Left hindlimb (tissue), 1 donor: Measurements from ENCODE around the gene CELF4.

Experiments
- DNase-seq: peaks from one replicate; pipeline ENCODE4 v3.0.0-alpha.2; 2018

CELF4 gene

DNA sequence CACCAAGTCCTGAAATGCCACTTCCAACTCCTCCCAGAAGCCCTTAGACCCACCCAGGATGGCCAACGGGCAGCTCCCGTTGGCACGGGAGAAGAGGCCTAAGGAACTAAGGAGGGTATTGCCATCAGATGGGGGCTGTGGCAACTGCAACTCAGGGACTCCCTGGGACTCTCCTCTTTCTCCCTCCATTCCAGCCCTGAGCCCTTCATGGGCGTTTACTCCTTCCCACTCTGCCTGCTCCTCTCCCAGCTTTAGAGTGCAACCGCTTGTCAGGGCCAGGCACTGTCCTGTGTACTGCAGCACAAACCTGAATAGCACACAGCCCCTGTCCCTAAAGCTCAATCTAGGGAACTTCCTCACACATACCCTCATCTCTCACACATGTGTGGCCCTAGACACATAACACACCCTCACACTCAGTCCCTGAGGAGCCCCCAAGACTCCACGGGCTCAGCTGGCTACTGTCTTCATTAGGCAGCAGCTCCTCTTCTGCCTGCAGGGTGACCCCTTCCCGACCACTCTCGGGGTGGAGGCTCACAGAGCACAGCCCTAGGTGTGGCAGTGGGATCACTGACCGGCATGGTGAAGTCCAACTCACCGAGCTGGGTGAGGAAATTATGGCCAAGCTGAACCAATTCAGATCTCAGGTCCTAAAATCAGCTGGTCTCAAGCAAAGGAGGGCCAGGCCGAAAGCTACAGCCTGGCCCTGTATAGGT lies 316.3 kb downstream of the CELF4 start:
- no peak for DNase-seq

DNA sequence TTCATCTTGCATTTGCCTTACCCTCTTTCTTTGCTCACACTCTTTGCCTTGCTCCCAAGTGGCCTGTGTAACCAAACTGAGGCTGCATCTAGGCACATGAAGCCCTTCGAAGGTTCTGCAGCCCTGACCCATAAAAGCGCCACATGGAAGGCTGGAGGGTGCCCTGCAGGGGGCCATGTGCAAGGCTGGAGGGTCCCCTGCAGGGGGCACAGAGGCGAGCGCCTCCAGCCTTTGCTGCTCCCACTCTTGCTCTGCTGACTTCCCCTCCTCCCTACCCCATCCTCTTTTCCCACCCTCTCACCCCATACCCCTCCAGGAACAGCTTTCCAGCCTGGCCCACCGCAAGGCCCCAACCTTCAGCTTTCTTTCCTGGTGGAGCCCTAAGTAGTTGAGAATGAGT lies 317.3 kb downstream of the CELF4 start:
- no peak for DNase-seq

DNA sequence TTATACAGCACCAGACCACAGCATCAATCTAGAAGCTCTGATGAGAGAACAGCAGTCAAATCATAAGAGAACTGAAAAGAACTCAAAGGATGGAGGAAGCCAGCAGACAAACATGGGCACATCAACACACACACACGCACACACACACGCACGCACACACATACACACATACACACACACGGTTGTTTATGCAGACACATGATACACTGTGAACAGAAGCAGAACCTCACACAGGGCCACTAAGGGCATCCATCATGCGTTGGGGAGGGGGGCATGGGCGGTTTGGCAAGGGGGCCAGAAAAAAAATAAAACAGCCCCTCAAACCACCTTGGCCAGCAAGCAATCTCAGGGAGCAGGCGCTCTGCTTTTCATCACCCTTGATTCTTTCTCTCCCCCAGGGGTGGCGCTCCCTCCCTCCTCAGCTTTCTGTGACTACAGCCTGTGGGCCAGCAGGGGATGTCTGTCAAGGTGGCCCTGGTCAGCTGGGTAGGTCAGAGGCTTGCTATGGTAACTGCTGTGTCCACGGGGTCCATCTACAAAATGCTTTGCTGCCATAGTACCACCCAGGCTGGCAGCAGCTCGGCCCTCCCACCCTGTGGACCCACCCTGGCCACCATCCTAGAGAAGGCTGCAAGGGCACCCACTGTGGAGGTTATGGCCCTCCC lies 318.0 kb downstream of the CELF4 start:
- DNase-seq: no peak

DNA sequence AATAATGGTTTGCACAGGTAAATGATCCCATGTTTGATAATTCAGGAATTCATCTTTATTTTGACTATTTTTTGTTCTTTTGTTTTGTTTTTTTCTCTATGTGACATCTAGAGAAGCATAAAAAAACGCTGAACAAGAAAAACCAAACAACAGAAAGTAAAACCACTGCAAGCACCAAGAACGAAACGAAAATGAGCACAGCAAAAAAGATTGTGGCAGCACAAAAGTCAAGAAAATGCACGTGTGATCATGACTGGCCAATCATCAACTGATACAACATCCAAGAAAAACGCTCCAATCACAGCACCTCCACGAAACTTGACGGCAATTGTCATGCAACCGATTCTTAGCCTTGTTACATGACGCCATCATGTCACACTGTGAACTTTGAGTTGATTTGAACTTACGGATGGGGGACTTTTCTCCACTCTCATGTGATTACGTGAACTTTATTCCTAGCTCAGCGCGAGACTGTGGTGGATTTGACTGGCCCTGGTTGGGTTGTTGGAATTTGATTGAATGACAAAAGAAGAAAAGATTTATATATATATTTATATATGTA lies 318.7 kb downstream of the CELF4 start:
- no peak for DNase-seq

DNA sequence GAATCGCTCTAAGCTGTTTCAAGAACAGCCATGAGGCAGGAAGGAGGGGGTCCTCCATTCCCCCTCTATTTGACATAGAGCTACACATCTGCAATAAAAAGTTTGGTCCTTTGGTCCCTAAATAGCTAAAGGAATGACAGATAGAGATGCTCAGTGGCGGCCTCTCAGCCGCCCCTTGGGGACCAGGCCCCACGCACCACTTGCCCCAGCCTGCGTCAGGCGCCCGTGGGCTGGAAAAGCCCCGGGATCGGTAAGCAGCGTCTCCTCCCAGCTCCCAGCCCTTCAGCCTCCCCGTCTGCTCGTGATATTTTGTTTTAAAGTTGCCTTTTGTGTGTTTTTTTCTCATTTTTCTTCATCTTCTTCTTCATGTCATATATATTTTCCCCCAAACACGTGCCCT lies 321.0 kb downstream of the CELF4 start:
- no peak for DNase-seq

DNA sequence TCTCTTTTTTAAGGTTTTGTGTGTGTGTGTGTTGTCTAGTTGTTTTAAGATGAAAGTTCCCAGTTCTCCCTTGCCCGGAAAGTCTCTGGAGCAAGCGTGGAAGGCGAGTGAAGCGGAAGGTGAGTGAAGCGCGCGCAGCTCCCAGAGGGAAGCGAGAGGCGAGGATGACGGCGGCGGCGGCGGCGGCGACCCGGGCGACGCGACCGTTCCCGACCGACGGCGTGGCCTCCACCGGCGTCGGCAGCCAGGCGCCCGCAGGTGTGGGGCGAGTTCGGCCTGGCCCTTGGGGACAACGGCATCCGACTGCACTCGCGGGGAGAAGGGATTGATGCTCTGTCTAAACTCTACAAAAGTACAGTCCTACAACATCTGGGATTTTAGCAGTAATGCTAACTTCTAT lies 321.9 kb downstream of the CELF4 start:
- DNase-seq: no peak

DNA sequence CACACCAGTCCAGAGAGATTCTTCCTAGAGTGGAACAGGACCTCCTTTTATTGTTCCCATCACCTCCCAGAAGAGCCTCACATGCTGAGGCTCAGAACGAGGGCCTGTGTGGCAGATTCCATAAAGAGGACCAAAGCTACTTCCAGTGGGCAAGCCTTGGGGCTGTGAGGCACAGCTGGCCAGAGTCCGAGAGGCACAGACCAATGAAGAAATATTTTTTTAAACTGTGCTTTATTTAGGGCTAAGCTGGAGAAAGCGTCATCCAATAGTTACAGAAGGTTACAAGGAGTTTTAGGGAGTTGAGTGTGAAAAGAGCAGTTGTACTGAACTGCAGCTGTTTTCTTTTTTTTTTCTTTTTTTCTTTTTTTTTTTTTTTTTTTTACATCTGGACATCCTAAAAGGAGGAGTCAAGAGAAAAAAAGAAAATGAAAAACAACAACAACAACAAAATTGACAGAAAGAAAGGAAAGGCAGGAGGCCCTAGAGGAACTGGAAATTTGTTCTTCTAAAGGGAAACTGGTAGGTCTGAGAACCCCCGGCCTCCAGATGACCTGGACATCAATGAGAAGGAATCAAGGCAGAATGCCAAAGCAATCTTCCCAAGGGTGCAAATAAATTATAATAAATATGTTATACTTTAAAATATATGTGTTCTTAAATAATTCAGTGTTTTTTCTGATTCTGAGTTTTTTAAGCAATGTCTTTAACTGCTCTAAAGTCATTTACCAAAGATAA lies 322.6 kb downstream of the CELF4 start:
- no peak for DNase-seq

DNA sequence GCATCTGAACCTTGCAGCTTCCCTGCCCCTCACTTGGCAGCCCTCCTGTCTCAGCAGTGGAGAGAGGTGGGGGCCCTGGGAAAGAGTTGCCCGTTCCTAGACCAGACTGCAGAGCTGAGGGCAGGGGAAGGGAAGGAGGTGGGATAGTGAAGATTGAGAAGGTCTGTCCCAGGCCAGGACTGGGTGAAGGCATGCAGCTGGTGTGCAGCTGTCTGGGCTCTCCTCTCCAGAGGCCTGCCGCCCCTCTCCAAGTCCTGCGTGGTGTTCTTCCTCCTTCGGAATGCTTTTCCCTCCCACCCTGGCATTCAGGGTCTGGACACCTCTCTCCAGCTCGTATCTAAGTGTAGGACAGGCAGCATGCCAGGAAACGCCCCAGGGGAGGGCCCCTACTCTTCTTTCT lies 323.5 kb downstream of the CELF4 start:
- DNase-seq: no peak

DNA sequence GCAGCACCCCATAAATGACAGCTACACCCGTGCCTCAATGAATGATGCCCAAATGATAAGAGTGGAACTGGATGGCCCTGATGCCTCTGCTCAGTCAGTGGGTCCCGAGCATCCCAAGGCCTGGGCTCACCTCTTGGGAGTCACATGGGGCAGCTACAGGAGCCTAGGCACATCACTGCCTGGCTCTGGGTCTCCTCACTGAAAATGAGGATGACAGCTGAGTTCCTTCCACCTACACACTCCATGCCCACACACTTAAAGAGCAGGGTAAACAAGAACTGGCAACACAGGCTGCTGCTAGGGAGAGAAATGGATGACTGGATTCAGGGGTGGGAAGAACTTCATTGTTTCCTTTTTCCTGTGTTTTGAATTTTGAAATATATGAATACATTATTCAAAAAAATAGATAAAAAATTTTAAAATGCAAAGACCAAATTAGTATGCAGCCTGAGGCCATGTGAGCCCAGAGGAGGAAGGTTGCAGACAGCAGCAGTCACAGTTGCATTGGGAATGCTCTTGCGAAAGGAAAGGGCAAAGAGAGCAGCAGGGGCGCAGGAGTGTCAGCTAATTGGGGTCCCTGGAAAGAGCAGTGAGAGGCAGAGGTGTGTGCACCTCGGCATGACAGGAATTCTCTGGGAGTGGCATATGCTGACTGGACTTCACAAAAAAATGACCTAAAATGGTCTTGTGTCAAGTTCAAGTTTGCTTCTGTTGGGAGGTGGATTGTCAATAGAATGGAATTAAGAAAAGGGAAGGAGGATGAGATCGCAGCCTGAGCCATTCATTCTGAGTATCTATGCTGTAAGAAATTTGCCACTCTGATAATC lies 327.1 kb downstream of the CELF4 start:
- no peak for DNase-seq

DNA sequence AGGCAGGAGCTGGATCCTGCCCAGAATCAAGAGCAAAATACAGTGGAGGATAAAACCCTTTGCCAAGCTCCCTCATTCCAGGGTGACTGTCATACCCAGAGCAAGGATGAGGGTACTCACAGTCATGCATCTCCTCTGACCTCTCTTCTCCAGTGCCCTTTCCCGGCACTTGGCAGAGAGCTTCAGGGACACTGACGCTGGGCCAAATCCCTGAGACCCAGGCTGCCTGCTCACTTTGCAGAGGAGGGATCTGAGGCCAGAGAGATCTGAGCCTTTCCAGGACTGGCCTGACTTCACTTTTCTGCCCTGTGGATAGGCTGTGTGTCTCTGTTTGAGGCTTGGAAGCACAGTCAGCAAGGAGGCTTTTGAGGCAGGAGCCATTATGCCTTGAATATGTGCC lies 330.0 kb downstream of the CELF4 start:
- DNase-seq: no peak

DNA sequence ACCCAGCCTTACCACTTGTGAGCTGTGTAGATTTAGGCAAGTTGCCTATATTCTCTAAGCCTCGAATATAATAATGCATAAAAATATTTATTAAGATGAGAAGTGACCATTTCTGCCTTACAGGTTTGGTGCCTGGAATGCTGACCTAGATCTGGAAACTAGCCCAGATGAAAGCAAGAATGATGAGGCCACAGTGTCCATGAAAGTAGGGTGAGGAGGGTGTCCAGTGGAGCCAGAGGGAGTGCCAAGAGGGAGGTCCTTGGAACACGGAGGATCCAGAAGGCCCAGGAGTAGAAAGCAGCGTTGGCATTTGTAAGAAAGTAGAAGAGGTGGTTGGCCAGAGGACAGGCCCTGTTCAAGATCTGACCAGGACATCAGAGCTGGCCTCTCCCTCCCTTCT lies 334.3 kb downstream of the CELF4 start:
- no peak for DNase-seq

DNA sequence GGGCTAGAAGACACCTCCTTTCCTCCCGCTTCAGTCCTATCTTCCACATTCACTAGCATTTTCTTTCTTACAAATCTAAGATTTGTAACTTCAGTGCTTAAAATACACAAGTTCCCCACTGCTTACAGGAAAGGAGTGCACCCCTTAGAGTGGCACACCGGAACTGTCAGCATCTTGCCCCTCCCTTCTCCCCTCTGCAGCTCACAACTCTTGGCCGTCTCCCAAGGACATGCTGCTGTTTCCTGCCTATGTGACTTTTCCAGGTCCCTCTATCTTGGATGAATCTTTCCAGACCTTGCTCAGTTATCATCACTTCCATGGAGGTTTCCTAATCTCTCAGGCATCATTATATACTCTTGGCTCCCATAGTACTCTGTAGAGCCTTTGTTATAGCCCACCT lies 334.8 kb downstream of the CELF4 start:
- DNase-seq: no peak

DNA sequence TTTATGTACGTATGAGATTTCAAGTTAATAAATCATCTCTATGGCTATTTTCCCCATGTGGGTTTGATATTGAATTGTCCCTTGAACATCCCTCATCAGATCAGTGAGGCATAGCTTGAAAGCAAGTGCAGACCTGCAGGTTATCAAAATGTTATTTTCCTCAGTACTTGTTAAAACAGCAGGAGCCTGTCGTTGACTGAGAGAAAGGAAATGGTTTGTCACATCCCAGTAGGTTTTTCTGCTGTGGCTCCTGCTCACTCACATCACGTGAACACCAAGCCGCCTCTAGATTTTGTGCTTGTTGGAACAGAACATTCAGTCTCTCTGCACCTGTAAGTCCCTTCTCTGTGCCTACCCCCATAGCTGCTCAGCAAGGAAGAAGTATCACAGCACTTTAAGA lies 340.3 kb downstream of the CELF4 start:
- DNase-seq: no peak

DNA sequence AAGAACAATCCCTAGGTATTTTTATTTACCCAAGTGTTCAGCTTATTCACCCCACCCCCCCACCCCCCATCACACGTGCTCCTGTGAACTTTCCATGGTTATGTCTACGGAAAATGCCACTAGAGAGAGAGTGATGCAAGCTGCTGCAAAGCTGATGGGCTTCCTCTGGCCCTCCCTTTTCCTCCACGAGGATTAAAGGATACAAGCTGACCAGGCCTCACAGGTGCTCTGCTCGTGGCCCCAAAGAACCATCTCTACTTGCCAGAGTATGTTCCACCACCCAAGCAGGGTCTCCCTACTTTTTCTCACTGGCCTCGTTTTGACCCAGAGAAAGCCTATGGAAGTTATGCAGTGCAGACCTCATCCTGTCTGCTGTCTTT lies 342.6 kb downstream of the CELF4 start:
- DNase-seq: no peak

DNA sequence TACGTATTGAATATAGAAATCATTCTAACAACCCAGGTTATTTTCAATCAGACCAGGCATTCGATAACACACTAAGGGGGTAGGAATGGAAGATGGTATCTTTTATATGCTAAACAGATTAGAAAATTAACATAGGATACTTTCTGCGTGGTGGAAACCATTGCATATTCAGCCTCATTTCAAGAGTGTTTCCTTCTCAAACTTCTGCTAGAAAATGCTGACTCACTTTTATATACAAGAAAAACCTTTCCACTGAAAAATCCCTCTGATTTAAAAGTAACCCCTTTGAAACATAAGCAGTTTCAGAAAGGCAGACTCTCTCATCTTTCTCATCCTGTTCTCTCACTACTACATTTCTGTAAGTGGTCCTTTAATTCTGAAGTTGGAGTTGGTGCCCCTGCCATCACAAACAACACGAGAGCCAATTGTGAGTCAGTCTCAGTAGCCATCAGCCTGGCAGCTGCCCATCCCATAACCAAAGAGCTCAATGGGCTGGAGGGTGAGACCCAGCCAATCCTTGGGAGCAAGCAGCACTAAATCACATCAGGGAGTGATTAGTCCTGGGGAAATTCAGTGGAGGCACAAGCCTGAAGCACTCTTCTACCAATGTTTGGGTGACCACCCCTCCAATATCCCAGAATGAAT lies 343.1 kb downstream of the CELF4 start:
- no peak for DNase-seq

DNA sequence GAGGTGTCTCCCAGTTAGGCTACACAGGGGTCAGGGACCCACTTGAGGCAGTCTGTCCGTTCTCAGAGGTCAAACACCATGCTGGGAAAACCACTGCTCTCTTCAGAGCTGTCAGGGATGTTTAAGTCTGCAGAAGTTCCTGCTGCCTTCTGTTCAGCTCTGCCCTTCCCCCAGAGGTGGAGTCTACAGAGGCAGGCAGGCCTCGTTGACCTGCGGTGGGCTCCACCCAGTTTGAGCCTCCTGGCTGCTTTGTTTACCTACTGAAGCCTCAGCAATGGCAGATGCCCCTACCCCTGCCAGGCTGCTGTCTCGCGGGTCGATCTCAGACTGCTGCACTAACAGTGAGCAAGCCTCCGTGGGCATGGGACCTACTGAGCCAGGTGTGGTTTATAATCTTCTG lies 346.3 kb downstream of the CELF4 start:
- no peak for DNase-seq

DNA sequence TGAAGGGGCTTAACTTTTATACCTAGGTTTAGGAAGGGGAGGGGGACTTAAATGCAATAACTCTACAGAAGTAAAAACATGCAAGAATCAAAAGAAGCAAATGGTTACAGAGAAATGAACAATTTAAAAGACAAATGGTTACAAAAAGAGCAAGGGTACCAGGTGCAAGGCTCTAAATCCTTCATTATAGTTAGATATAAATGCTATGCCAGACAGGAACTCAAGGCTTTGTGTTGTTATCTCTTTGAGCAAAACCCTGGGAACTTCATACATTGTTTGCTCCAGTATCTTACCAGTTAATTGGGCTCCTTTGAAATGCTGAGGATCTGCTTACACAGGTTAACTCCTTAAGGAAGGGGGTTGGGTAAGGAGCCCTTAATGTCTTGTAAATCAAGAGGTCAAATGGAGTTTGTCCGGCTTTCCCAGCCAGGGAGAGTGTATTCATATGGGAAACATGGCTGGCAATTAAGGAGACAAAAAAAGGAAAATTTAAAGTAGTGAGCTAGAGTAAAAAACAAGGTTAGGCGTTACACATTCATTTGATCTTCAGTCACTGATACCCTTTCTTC lies 347.5 kb downstream of the CELF4 start:
- DNase-seq: no peak

DNA sequence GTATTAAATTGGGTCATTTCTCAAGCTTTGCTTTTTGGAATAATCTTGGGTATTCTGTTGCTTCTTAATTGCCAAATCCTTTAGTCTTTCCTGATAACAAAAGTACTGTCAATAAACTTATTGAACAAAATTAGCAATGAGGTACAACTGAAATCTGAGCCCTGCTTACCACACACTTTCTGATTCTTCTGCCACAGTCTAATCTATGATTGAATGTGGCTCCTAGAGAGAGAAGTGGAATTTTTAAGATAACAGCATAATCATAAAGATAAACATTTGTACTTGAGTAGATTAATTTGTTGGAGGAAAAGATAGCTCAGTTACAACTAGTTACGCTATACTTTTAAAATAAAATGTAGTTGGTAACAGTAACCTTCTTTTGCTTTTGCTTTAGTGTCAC lies 354.8 kb downstream of the CELF4 start:
- no peak for DNase-seq

DNA sequence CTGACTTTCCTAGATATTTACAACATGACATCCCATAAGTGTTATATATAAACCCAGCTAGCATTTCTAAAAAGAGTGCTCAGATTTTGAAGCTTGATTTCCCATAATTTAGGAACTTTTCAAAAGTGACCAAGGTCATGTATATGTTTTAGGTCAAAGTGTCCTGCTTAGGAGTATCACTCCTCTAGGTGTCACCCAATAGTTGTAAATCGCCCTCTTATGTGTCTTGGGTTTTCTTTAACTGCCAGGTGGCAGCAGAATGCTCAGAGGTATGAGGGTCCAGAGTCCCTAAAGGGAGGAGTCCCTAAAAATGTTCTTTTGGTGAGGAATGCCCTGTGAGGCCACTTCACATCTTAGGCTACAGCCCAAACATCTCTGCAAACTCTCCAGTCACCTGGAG lies 358.3 kb downstream of the CELF4 start:
- no peak for DNase-seq

DNA sequence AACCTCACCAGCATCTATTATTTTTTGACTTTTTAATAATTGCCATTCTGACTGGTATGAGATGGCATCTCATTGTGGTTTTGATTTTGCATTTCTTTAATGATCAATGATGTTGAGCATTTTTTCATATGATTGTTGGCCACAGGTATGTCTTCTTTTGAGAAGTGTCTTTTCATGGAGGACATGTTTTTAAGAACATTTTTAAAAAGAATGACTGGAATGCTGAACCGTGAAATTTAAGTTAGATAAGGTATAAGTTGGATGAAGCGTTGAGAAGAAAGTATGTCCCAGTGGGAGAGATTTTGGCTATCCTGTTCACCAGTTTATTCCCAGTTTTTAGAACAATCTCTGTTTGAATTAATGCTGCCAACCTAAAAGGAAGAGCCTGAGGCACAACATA lies 365.9 kb downstream of the CELF4 start:
- no peak for DNase-seq
